Measurements from ENCODE around the gene CD244.

DNA sequence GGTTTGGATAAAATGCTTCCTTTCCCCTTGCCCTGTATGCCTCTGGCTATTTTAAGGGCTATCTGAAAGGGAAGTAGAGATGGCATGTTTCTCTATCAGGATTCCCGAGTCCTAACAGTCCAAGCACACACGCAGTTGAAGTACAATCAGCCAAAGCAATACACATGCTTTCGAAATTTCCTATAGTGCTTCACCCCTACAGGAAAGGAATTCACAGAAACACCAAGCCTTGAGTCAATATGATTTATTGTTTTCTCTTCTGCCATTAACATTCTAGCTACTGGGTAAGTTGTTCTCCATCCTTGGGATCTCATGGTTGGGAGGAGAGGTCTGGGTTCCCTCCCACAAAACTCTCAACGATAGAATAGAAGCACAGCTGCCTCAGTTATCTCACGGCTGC lies 13.6 kb upstream of the CD244 start:
- TF ChIP-seq, protein P1, sequence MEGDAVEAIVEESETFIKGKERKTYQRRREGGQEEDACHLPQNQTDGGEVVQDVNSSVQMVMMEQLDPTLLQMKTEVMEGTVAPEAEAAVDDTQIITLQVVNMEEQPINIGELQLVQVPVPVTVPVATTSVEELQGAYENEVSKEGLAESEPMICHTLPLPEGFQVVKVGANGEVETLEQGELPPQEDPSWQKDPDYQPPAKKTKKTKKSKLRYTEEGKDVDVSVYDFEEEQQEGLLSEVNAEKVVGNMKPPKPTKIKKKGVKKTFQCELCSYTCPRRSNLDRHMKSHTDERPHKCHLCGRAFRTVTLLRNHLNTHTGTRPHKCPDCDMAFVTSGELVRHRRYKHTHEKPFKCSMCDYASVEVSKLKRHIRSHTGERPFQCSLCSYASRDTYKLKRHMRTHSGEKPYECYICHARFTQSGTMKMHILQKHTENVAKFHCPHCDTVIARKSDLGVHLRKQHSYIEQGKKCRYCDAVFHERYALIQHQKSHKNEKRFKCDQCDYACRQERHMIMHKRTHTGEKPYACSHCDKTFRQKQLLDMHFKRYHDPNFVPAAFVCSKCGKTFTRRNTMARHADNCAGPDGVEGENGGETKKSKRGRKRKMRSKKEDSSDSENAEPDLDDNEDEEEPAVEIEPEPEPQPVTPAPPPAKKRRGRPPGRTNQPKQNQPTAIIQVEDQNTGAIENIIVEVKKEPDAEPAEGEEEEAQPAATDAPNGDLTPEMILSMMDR (IDR thresholded peaks at IDR 0.05), result no peak
- no peak for TF ChIP-seq RAD21 (conservative IDR thresholded peaks at IDR 0.05 in 1 of 2, IDR thresholded peaks at IDR 0.05 in 1 of 2)
- TF ChIP-seq MAFK (IDR thresholded peaks at IDR 0.05; ENCODE audit: partially characterized antibody), result no peak
- no peak for TF ChIP-seq RCOR1 (IDR thresholded peaks at IDR 0.05; ENCODE audit: low read depth, low read length)
- TF ChIP-seq ZNF302 (CRISPR knock-in tag; IDR thresholded peaks at IDR 0.05), result no peak
- no peak for TF ChIP-seq KDM1A (IDR thresholded peaks at IDR 0.05; ENCODE audit: low read depth)
- TF ChIP-seq SMC3 (IDR thresholded peaks at IDR 0.05), result no peak
- TF ChIP-seq ZC3H11A (IDR thresholded peaks at IDR 0.05), result no peak
- TF ChIP-seq BHLHE40 (IDR thresholded peaks at IDR 0.05; ENCODE audit: low read depth, low read length), result no peak
- TF ChIP-seq POLR2AphosphoS2 (conservative IDR thresholded peaks at IDR 0.05; ENCODE audit: low read length), result no peak
- TF ChIP-seq HDAC2 (IDR thresholded peaks at IDR 0.05), result no peak
